ENCODE data around the gene LCE7A.

Gene LCE7A

GRCh38 chr1:152880907-152881306, 21.1 kb downstream of the LCE7A start:
- no peak for DNase-seq

GRCh38 chr1:152884085-152884484, 24.3 kb downstream of the LCE7A start:
- no peak for DNase-seq

GRCh38 chr1:152884506-152884905, 24.7 kb downstream of the LCE7A start:
- DNase-seq, result no peak

DNA sequence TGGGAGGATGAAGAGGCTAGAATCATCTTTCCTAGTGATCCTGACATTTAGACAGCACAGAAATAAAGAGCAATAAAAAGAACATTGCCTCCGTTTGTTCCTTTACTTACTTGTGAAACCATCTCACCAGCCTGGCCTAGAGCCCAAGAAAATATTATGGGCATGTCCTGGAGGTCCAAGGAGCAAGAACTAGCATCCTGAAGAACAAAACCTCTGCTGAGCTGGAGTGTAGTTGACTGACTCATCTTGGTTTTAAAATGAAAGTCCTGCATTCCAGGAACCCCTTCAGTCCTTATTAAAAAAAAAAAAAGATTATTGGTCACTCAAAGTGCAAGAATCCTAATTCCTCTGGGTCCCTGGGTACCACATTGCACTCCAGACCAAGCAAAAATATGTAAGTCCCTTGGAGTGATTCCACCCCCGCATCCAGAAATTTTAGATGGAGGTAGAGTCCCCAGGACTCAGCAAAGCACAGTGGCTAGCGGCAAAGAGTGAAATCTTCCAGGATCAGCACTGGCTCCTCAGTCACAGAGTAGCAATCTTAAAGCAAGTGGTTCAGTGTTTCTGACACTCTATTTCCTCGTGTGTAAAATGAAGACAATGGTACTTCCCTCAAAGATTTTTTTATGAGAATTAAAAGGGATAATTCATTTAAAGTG, 25.3 kb downstream of the LCE7A start:
- DNase-seq, result no peak

DNA sequence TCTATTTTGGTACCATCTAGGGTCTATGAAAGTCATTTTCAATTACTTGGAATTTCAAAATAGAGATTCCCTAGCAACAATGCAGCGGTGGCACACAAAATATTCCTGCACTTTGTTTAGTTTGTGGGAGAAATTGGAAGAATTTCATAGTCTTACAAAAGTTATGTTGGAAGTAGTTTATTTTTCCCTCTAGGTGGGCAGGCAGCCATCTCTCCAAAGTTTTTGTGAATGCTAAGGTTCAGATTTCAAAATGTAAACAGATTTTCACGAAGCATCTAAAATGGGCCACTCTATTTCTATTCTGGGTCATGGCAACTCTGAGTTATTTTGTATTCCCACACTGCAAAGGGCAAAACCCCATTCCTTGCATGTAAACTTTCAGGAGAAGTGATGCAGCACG, 26.3 kb downstream of the LCE7A start:
- DNase-seq, result no peak

- DNase-seq, result no peak
Measured at GRCh38 chr1:152886758-152887409, 27.1 kb downstream of the LCE7A start.

GRCh38 chr1:152888126-152888525, 28.3 kb downstream of the LCE7A start:
- DNase-seq, result no peak

DNA sequence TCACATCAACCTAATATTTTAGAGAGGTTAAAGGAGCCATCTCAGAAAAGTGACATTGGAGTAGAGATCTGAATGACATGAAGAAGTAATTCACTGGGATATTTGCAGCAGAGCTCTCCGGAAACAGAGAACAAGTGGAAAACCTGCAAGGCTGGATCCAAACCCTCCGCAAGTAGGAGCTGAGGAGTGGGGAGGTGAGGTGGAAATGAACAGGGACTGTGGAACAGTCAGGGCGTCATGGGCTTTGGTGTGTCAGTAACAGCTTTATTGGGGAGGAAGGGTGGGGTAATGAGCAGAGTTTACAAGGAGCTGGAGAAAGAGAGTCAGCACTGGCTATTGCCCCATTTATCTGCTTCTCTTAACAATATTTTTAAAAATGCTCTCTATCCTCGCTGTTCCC, 39.2 kb downstream of the LCE7A start:
- no peak for DNase-seq

- DNase-seq, result no peak
Measured at GRCh38 chr1:152899883-152900282, 40.1 kb downstream of the LCE7A start.

GRCh38 chr1:152901631-152902030, 41.8 kb downstream of the LCE7A start:
- no peak for DNase-seq

DNA sequence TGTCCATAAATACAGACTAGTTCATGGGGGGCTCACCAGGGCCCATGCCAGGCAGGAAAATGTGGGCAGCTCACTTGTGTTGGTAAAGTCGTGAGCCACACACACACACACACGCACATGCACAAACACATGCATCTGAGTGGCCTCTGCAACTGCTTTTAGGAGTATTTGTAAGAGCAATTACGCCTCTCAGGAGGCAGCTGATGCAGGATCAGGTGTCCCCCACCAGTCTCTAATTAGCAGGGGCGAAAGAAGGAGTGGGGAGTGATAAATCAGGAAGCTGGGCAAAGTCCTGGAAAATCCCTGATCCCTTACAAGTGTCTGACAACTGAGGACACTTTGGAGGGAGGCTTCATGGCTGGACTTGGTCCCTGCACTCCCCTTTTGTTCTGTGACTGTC, 42.8 kb downstream of the LCE7A start:
- no peak for DNase-seq

- DNase-seq, result no peak
Measured at GRCh38 chr1:152904688-152905440, 45.1 kb downstream of the LCE7A start.

DNA sequence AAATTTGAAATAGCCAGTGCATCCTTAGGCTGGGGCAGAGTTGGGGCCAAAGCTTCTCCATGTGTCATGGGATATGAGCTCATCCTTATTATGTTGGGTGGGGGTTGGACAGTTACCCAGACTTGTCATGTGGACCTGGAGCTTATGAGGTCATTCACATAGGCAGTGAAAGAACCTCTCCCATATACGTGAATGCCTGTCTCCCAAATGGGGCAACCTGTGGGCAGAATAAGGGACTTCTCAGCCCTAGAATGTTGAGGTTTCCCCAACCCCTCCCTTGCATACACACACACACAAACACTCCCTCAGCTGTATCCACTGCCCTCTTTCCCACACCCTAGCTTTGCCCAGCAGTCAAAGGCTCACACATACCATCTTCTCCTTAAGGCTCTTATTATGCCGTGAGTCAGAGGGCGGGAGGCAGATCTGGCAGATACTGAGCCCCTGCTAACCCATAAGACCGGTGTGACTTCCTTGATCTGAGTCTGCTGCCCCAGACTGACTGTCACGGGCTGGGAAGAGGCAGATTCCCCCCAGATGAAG, 46.3 kb downstream of the LCE7A start:
- no peak for DNase-seq

DNA sequence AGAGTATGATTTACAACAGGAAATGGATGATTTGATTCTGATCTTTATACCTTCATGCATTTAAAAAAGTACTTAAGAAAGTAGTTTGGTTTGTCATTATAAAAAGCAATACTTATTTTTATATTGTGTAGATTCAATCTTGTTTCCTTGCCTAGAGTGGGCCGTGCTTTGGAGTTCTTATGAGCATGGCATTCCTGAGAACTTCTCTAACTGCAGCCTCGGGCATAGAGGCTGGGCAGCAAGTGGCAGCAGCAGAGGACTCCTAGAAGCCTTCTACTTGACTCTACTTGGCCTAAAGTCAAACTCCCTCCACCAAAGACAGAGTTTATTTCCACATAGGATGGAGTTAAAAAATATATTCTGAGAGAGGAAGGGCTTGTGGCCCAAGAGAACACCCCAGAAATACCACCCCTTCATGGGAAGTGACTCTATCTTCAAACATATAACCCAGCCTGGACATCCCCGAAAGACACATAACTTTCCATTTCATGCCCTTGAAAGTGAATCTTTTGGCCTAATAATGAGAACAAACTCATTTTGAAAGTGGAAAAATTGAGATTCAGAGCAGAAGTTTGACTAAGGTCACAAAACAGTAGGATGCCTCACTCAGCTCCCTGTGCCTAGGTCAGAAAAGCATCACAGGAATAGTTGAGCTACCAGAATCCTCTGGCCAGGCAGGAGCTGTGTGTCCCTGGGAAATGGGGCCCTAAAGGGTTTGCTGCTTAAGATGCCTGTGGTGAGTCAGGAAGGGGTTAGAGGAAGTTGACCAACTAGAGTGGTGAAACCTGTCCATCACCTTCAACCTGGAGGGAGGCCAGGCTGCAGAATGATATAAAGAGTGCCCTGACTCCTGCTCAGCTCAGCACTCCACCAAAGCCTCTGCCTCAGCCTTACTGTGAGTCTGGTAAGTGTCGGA, 48.1 kb downstream of the LCE7A start, which contains the start of gene IVL:
Gene IVL (plus strand): TSS at position 861 of the 916 bp plus-strand sequence. CDS start 1,252 bp downstream, outside the sequence.
- DNase-seq, result no peak

DNA sequence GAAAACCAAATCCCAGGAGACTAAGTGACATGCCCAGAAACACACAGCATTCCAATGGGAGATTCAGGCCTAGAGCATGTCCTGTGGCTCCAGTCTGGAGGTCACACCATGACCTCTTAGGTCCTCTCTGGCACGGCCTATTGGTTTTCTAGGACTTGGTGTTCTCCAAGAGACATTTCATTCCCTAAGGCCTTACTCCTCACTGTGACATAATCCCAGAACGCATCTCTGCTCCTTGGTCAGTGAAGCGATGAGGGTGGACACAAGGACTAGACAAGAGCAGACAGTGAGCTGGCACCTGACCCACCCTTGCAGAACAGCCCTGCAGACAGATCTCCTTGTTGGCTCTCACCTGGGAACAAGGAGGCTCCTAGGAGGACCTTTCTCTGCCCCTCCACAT, 49.4 kb downstream of the LCE7A start:
- no peak for DNase-seq
